Epithelial cell of proximal tubule (primary cell): ENCODE results near the gene GTF3C1. TPM values are rescaled to one million over a fixed set of nuclear protein-coding genes. Genes with fewer than 3 reads are reported as not detected.
"Not testable (repeated sequence)": the region's sequence is repeated elsewhere in the genome, so short reads cannot be mapped to it uniquely, and the experiment has no call there.

ENCODE experiments used
- DNase-seq: peaks from one replicate; pipeline ENCODE4 v3.0.0-alpha.2; 2011; ENCODE audit warnings: low read depth
- H3K4me3 ChIP-seq: 2 replicates; pipeline ENCODE4 v1.5.1; 2011; ENCODE audit warnings: low read depth, mild to moderate bottlenecking, low read length
- CTCF ChIP-seq: conservative IDR thresholded peaks from 2 replicates; pipeline ENCODE4 v1.5.1; 2012; ENCODE audit warnings: low read depth, mild to moderate bottlenecking, low read length
- total RNA-seq: library from RNA; depleted of rRNA; stranded (reverse); fragments of >200 nt; gene quantifications from 2 replicates; pipeline ENCODE4 v1.2.3, GENCODE V29; 2015

Gene GTF3C1
- total RNA-seq, 1 donor from 2014 or later, result 73.2 TPM

DNA sequence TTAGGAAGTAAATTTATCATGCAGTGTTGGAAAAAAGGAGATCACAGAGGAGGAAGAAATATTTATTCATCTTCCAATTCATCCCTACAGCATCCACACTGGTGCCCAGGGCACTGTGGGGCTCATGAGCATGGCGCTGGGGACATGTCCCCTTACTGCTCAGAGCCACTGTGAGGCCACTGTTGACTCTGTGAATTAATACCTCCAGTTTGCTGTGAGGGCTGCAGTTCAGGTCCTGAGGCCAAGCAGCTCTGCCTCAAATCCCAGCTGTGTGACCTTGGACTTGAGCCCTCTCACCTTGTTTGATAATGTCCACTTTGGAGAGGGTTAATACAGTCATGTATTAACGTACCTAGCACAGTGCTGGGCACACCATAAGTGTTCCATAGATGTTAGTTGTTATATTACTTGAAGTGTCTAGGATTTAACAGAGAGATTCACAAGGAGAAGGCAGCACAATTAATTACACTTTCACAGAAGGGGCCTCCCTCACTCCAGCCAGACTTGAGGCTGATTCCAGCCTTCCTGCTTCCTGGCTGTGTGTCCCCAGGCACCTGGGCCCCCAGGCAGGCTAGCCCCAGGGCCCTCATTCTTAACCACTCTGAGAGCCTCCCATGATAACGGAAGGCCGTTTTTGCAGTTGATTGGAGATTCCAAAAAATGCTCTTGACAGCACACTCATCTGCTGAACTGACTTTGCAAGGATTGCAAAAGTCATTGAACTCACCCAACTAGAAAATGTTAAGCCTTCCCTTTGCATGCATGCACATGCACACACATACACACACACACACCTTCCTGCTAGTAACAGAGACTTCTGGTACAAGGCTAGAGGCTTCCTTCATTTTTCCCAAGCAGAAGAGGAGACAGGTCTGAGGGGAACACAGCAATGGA, 29.6 kb upstream of the GTF3C1 start:
- DNase-seq, result peak; percentile 48
- no peak for TF ChIP-seq CTCF
- H3K4me3 ChIP-seq, result no peak overlapping the region

DNA sequence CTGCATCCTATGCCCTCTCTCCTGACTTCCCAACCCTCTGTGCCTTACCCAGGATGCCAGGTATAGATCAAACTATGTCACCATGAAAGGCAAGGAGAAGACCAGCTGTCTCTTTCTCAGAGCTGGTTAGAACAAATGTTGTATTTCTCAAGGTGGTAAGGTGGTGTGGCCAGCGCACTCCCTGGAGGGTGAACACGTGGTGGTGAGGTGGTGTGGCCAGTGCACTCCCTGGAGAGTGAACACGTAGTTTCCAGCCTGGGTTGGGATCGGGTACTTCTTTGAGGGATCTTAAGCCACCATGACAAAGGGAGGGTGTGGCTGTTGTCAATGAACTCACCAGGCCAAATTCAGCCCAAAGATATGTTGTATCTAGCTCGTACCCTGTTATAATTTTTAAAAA, 27.0 kb upstream of the GTF3C1 start:
- no peak for TF ChIP-seq CTCF
- DNase-seq, result no peak
- no peak overlapping the region for H3K4me3 ChIP-seq

DNA sequence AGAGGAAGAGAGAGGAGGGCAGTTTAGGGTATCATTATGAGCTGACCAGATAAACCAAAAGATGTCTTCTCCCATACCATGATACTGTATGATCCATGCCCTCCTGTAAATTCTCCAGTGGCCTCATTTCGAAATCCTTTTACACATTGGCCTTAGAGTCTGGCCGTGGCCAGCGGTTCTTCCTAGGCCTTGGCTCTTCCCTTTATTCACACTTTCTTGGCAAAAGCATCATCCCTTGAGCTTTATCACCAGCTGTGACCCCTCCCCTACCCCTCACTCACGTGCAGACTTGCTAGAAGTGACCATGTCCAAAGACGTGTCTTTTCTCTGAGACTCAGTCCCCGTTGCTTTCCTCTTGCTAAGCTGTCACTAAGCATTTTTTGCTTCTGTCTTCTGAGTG, 23.0 kb upstream of the GTF3C1 start:
- no peak for TF ChIP-seq CTCF
- no peak overlapping the region for H3K4me3 ChIP-seq
- DNase-seq, result no peak

- no peak overlapping the region for H3K4me3 ChIP-seq
- TF ChIP-seq CTCF, result no peak
- DNase-seq, result no peak
Measured at GRCh38 chr16:27571433-27572326, 22.0 kb upstream of the GTF3C1 start.

DNA sequence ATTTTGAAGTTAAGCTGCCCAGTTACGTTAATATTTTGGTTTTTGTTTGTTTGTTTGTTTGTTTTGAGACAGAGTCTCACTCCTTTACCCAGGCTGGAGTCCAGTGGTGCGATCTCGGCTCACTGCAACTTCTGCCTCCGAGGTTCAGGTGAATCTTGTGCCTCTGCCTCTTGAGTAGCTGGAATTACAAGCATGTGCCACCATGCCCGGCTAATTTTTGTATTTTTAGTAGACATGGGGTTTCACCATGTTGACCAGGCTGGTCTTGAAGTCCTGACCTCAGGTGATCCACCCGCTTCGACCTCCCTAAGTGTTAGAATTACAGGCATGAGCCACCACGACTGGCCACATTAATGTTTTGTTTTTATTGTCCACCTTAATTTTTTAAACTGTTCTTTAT, 21.3 kb upstream of the GTF3C1 start:
- DNase-seq, H3K4me3 ChIP-seq: not testable (repeated sequence)

- DNase-seq, result no peak
Measured at GRCh38 chr16:27568077-27568476, 18.4 kb upstream of the GTF3C1 start.

More at GRCh38 chr16:27568077-27568476, 18.4 kb upstream of the GTF3C1 start:
- no peak for TF ChIP-seq CTCF
- no peak overlapping the region for H3K4me3 ChIP-seq
